SK-N-SH (cell line): Measurements from ENCODE around the gene FCER1G. TPM values are rescaled to one million over a fixed set of nuclear protein-coding genes. Genes with fewer than 3 reads are reported as not detected.

Experiments used
- CTCF ChIA-PET: fragments of 300-600, 350-600 bp; formaldehyde crosslinking; extraction: SDS; loops from one replicate; lab custom pipeline; 2021; lab: Yijun Ruan, JAX
- POLR2A ChIA-PET: fragments of 350-600 bp; sonication (Branson Sonifier 250); formaldehyde crosslinking; extraction: SDS; loops from one replicate; lab custom pipeline; 2020; ENCODE audit warnings: antibody characterized with exemption, inconsistent platforms; lab: Yijun Ruan, JAX
- DNase-seq: peaks from one replicate; pipeline ENCODE4 v3.0.0; 2012
- H2AFZ ChIP-seq: fragments of 200-600 bp; sonication (generic); 2 replicates; pipeline ENCODE4 v1.8.1; 2016; ENCODE audit warnings: antibody characterized with exemption, mild to moderate bottlenecking, low read depth
- H3F3A ChIP-seq: fragments of 200-600 bp; sonication (generic); replicated peaks from 2 replicates; pipeline ENCODE3; 2016; ENCODE audit warnings: antibody characterized with exemption, mild to moderate bottlenecking; ENCODE audit not compliant: insufficient read depth
- H3K27ac ChIP-seq, 2 experiments: fragments of 200-500 bp in 1 of 2; fragments of 200-600 bp in 1 of 2; sonication (Bioruptor generic) in 1 of 2; sonication (generic), shearing (Covaris generic) in 1 of 2; 2 replicates each; pipeline versions ENCODE4 v1.5.1 to v1.6.1; 2014 to 2016; ENCODE audit warnings: low read depth in 2 of 2, inconsistent platforms in 1 of 2, low read length in 1 of 2, mild to moderate bottlenecking in 1 of 2, mixed read lengths in 1 of 2
- H3K27me3 ChIP-seq: fragments of 200-600 bp; sonication (generic), shearing (Covaris generic); 2 replicates; pipeline ENCODE4 v1.6.1; 2016; ENCODE audit warnings: mixed run types; ENCODE audit not compliant: insufficient read depth
- H3K36me3 ChIP-seq, 2 experiments: fragments of 200-500 bp in 1 of 2; fragments of 200-600 bp in 1 of 2; sonication (Bioruptor generic) in 1 of 2; sonication (generic) in 1 of 2; replicated peaks in 1 of 2; 2 replicates each; pipeline versions ENCODE3 to v1.5.1; 2014 to 2016; ENCODE audit warnings: low read length in 1 of 2, mild to moderate bottlenecking in 1 of 2; ENCODE audit not compliant: insufficient read depth in 2 of 2, control insufficient read depth in 1 of 2
- H3K4me1 ChIP-seq, 2 experiments: fragments of 200-500 bp in 1 of 2; fragments of 200-600 bp in 1 of 2; sonication (Bioruptor generic) in 1 of 2; sonication (generic), shearing (Covaris generic) in 1 of 2; 2 replicates each; pipeline versions ENCODE4 v1.5.1 to v1.6.1; 2014 to 2016; ENCODE audit warnings: low read depth in 1 of 2, low read length in 1 of 2, mixed run types in 1 of 2; ENCODE audit not compliant: insufficient read depth in 2 of 2, control insufficient read depth in 1 of 2
- H3K4me2 ChIP-seq: fragments of 200-600 bp; sonication (generic), shearing (Covaris generic); 2 replicates; pipeline ENCODE4 v1.6.1; 2017; ENCODE audit warnings: mixed run types
- H3K4me3 ChIP-seq, 2 experiments: fragments of 200-500 bp in 1 of 2; fragments of 200-600 bp in 1 of 2; sonication (Bioruptor generic) in 1 of 2; sonication (generic), shearing (Covaris generic) in 1 of 2; 2 replicates each; pipeline versions ENCODE4 v1.5.1 to v1.8.1; 2014 to 2016; ENCODE audit warnings: low read depth in 2 of 2, inconsistent platforms in 1 of 2, low read length in 1 of 2, mild to moderate bottlenecking in 1 of 2, mixed read lengths in 1 of 2, moderate library complexity in 1 of 2
- H3K79me2 ChIP-seq: fragments of 200-600 bp; sonication (generic); 2 replicates; pipeline ENCODE4 v1.8.1; 2017; ENCODE audit warnings: mild to moderate bottlenecking; ENCODE audit not compliant: insufficient read depth
- H3K9ac ChIP-seq: fragments of 200-600 bp; sonication (generic); 2 replicates; pipeline ENCODE4 v1.6.1; 2017; ENCODE audit warnings: mixed run types
- H3K9me2 ChIP-seq: fragments of 200-600 bp; sonication (generic); 2 replicates; pipeline ENCODE4 v1.6.1; 2017; ENCODE audit warnings: mixed run types
- H3K9me3 ChIP-seq: fragments of 200-600 bp; sonication (generic); 2 replicates; pipeline ENCODE4 v1.6.1; 2017; ENCODE audit warnings: mixed run types, mild to moderate bottlenecking, moderate library complexity
- H4K20me1 ChIP-seq: fragments of 200-600 bp; sonication (generic); 2 replicates; pipeline ENCODE4 v1.6.1; 2017; ENCODE audit warnings: mild to moderate bottlenecking, mixed run types; ENCODE audit not compliant: insufficient read depth
- EP300 ChIP-seq, 2 experiments: IDR thresholded peaks; 2 replicates each; pipeline versions ENCODE4 v1.4.0 to v1.6.1; 2012; ENCODE audit warnings: borderline replicate concordance in 1 of 2, low read depth in 1 of 2, low read length in 1 of 2
- EZH2phosphoT487 ChIP-seq: fragments of 200-600 bp; sonication (generic); IDR thresholded peaks from 2 replicates; pipeline ENCODE4 v1.6.1; 2017; ENCODE audit warnings: low read depth, mixed run types, mild to moderate bottlenecking, antibody characterized with exemption, moderate library complexity, borderline replicate concordance
- FOXM1 ChIP-seq: IDR thresholded peaks from 2 replicates; pipeline ENCODE4 v1.4.0; 2012; ENCODE audit warnings: low read depth, mild to moderate bottlenecking
- JUND ChIP-seq: IDR thresholded peaks from 2 replicates; pipeline ENCODE4 v1.4.0; 2012
- NFIC ChIP-seq: IDR thresholded peaks from 2 replicates; pipeline ENCODE4 v1.4.0; 2012; ENCODE audit warnings: borderline replicate concordance
- NRF1 ChIP-seq: IDR thresholded peaks from 2 replicates; pipeline ENCODE4 v1.6.1; 2012; ENCODE audit warnings: low read depth, mild to moderate bottlenecking, low read length
- POLR2AphosphoS5 ChIP-seq: IDR thresholded peaks from 2 replicates; pipeline ENCODE4 v1.6.1; 2012; ENCODE audit warnings: low read depth, low read length
- RAD21 ChIP-seq: IDR thresholded peaks from 2 replicates; pipeline ENCODE4 v1.6.1; 2012; ENCODE audit warnings: mild to moderate bottlenecking, low read length
- RXRA ChIP-seq: IDR thresholded peaks from 2 replicates; pipeline ENCODE4 v1.4.0; 2012; ENCODE audit warnings: low read depth, mild to moderate bottlenecking, borderline replicate concordance
- SMC3 ChIP-seq: IDR thresholded peaks from 2 replicates; pipeline ENCODE4 v1.6.1; 2012; ENCODE audit warnings: low read depth, low read length, improper control_type of control experiment
- TAF1 ChIP-seq: IDR thresholded peaks from 2 replicates; pipeline ENCODE4 v1.6.1; 2012; ENCODE audit warnings: low read depth, mild to moderate bottlenecking, low read length, moderate library complexity, borderline replicate concordance
- WGBS: methylation state at CpG from one replicate; pipeline ENCODE4 v1.1.6; 2017; ENCODE audit warnings: low lambda C conversion rate; 5-methylcytosine and 5-hydroxymethylcytosine counted together
- polyA plus RNA-seq, 3 experiments: library from polyadenylated mRNA; depleted of rRNA; stranded (reverse); fragments of >200 nt; gene quantifications; 2 replicates each; pipeline ENCODE4 v1.2.3, GENCODE V29; 2012
- TF ChIP-seq, protein P1 (sequence below): IDR thresholded peaks from 2 replicates; pipeline ENCODE4 v1.4.0; 2012; ENCODE audit warnings: low read depth
- TF ChIP-seq, protein P2 (sequence below): IDR thresholded peaks from 2 replicates; pipeline ENCODE4 v1.6.1; 2012; ENCODE audit warnings: mild to moderate bottlenecking, low read depth, low read length, moderate library complexity
- TF ChIP-seq, protein P3 (sequence below): IDR thresholded peaks from 2 replicates; pipeline ENCODE4 v1.4.0; 2012; ENCODE audit warnings: low read depth, borderline replicate concordance
- TF ChIP-seq, protein P4 (sequence below): IDR thresholded peaks from 2 replicates; pipeline ENCODE4 v1.4.0; 2012; ENCODE audit warnings: low read depth, borderline replicate concordance
- TF ChIP-seq, protein P5 (sequence below): fragments of 150-350 bp; IDR thresholded peaks from 2 replicates; pipeline ENCODE4 v1.6.1; 2016; ENCODE audit warnings: mild to moderate bottlenecking, low read depth, low read length

Gene FCER1G
- polyA plus RNA-seq, 1 of the 3 experiments (the other 2 are of a cell fraction), result 0.61 TPM

DNA sequence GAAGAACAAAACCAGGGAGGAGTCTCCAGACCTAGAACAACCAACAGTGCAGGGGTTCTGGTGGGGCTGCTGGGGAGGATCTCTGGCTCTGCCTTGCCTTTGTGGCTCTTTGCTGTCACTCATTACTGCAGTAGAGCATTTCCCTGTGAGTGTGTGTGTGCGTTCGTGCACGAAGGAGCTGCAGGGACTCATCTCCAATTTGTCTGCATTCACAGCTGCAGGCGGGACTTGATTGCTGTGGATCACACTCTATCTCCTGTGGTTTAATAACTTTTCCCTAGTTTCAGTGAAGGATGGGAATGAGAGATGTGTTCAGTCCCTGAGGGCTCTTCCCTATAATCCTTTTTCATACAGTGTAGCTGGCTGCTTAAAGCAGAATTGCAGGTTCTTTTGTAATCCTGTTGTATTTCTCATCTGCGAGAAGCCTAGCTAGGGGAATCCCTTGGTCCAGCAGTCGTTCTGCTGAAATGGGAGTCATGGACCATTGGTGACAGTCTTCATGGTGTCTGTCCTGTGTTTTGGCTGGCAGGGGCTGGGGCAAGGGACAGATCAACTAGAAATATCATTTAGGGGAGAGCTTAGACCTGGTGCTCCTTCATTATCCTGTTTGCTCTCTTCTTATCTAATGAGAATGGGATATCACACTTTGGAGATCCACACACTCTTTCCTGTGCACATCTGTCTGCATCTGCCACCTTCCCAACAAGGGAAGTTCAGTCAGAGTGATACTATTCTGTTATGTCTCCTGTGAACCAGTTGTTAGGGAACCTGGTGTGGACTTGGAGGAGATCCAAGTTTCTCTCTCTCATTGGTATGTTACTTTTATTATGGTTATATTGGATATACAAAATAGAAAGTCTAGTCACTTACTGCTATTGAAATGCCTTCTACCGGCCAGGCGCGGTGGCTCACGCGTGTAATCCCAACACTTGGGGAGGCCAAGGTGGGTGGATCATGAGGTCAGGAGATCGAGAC lies 46.5 kb downstream of the FCER1G start:
- Histone ChIP-seq H3K4me1 (peaks cover 8% of the 10 kb centered on the region in 2 experiments; a peak in 3 of 4 replicates), H3K4me2 (no peak overlapping the region), H3K27ac (no peak overlapping the region), H3K9ac (no peak overlapping the region), H3K9me3 (peaks cover 8% of the 10 kb centered on the region; the same call in 1 of the 2 replicates)
- DNase-seq, result no peak
- CTCF ChIA-PET, result interaction anchor here (0.7 to 1.2 kb wide), 5 partner anchors 30 to 121 kb away, joined by 3 to 4 read pairs (median 3); partner anchors contain the start of gene APOA2
- TF ChIP-seq, protein P1, sequence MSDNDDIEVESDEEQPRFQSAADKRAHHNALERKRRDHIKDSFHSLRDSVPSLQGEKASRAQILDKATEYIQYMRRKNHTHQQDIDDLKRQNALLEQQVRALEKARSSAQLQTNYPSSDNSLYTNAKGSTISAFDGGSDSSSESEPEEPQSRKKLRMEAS, result no peak
- TF ChIP-seq, protein P2, sequence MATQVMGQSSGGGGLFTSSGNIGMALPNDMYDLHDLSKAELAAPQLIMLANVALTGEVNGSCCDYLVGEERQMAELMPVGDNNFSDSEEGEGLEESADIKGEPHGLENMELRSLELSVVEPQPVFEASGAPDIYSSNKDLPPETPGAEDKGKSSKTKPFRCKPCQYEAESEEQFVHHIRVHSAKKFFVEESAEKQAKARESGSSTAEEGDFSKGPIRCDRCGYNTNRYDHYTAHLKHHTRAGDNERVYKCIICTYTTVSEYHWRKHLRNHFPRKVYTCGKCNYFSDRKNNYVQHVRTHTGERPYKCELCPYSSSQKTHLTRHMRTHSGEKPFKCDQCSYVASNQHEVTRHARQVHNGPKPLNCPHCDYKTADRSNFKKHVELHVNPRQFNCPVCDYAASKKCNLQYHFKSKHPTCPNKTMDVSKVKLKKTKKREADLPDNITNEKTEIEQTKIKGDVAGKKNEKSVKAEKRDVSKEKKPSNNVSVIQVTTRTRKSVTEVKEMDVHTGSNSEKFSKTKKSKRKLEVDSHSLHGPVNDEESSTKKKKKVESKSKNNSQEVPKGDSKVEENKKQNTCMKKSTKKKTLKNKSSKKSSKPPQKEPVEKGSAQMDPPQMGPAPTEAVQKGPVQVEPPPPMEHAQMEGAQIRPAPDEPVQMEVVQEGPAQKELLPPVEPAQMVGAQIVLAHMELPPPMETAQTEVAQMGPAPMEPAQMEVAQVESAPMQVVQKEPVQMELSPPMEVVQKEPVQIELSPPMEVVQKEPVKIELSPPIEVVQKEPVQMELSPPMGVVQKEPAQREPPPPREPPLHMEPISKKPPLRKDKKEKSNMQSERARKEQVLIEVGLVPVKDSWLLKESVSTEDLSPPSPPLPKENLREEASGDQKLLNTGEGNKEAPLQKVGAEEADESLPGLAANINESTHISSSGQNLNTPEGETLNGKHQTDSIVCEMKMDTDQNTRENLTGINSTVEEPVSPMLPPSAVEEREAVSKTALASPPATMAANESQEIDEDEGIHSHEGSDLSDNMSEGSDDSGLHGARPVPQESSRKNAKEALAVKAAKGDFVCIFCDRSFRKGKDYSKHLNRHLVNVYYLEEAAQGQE, result peak; percentile 54; the same call in 1 of the 2 replicates
- TF ChIP-seq, all 33 proteins: peak for 1
- H3K4me3 ChIP-seq, result no peak overlapping the region
- 74% methylated on average over 12 of the region's 12 CpGs for WGBS
- H2AFZ ChIP-seq, result no peak overlapping the region
- no peaks in the 10 kb centered on the region for H3K36me3 ChIP-seq
- H3K9me2 ChIP-seq, result no peaks in the 10 kb centered on the region
- no peaks in the 10 kb centered on the region for H4K20me1 ChIP-seq
- H3K79me2 ChIP-seq, result no peaks in the 10 kb centered on the region
- peaks cover 32% of the 10 kb centered on the region for H3K27me3 ChIP-seq
- no peaks in the 10 kb centered on the region for H3F3A ChIP-seq
- POLR2A ChIA-PET, result no interaction called here

DNA sequence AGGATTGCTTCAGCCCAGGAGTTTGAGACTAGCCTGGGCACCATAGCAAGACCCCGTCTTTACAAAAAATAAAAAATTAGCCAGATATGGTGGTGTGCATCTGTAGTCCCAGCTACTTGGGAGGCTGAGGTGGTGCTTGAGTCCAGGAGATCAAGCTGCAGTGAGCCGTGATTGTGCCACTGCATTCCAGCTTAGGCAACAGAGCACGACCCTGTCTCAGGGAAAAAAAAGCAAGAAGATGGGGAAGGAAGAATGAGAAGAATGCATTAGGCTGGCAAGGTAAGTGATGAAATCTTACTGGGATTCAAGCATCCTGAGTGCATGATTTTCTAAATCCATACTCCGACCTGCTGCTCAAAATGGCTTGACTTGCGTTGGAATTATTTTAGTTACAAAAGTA lies 50.2 kb downstream of the FCER1G start:
- Histone ChIP-seq H3K79me2 (no peaks in the 10 kb centered on the region), H3K9ac (no peak overlapping the region), H3K9me2 (no peaks in the 10 kb centered on the region), H3F3A (no peaks in the 10 kb centered on the region), H3K36me3 (no peaks in the 10 kb centered on the region), H3K4me1 (peaks cover 0 to 12% of the 10 kb centered on the region in 2 experiments; a peak in 2 of 4 replicates), H3K27ac (no peak overlapping the region), H3K4me3 (no peak overlapping the region), H3K9me3 (no peaks in the 10 kb centered on the region), H3K27me3 (peaks cover 12% of the 10 kb centered on the region; the same call in 1 of the 2 replicates), H4K20me1 (no peaks in the 10 kb centered on the region), H3K4me2 (no peak overlapping the region), H2AFZ (no peak overlapping the region)
- no peak for DNase-seq
- 61% methylated on average over 5 of the region's 5 CpGs for WGBS
- CTCF ChIA-PET, result interaction anchor here (1.8 kb wide), 1 partner anchor 25 kb away, joined by 8 read pairs; no protein-coding TSS in a partner anchor
- POLR2A ChIA-PET, result no interaction called here
- TF ChIP-seq SMC3 (no peak), NFIC (no peak), POLR2AphosphoS5 (no peak), TAF1 (no peak), RXRA (no peak), NRF1 (no peak), JUND (no peak), EZH2phosphoT487 (no peak), RAD21 (no peak), EP300 (IDR thresholded peaks at IDR 0.05; ENCODE audit: borderline replicate concordance in 1 of 2, low read depth in 1 of 2, low read length in 1 of 2) (no peak), FOXM1 (no peak)
- TF ChIP-seq, protein P1, result no peak
- TF ChIP-seq, protein P3, sequence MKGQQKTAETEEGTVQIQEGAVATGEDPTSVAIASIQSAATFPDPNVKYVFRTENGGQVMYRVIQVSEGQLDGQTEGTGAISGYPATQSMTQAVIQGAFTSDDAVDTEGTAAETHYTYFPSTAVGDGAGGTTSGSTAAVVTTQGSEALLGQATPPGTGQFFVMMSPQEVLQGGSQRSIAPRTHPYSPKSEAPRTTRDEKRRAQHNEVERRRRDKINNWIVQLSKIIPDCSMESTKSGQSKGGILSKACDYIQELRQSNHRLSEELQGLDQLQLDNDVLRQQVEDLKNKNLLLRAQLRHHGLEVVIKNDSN, result no peak
- TF ChIP-seq, protein P4, sequence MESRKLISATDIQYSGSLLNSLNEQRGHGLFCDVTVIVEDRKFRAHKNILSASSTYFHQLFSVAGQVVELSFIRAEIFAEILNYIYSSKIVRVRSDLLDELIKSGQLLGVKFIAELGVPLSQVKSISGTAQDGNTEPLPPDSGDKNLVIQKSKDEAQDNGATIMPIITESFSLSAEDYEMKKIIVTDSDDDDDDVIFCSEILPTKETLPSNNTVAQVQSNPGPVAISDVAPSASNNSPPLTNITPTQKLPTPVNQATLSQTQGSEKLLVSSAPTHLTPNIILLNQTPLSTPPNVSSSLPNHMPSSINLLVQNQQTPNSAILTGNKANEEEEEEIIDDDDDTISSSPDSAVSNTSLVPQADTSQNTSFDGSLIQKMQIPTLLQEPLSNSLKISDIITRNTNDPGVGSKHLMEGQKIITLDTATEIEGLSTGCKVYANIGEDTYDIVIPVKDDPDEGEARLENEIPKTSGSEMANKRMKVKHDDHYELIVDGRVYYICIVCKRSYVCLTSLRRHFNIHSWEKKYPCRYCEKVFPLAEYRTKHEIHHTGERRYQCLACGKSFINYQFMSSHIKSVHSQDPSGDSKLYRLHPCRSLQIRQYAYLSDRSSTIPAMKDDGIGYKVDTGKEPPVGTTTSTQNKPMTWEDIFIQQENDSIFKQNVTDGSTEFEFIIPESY, result no peak
- TF ChIP-seq, protein P5, sequence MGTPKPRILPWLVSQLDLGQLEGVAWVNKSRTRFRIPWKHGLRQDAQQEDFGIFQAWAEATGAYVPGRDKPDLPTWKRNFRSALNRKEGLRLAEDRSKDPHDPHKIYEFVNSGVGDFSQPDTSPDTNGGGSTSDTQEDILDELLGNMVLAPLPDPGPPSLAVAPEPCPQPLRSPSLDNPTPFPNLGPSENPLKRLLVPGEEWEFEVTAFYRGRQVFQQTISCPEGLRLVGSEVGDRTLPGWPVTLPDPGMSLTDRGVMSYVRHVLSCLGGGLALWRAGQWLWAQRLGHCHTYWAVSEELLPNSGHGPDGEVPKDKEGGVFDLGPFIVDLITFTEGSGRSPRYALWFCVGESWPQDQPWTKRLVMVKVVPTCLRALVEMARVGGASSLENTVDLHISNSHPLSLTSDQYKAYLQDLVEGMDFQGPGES, result no peak
